Adrenal gland (tissue), 12 donors: ENCODE results near the gene TUFM. TPM values are rescaled to one million over a fixed set of nuclear protein-coding genes. Genes with fewer than 3 reads are reported as not detected.
"Not testable (repeated sequence)": the region's sequence is repeated elsewhere in the genome, so short reads cannot be mapped to it uniquely, and the experiment has no call there.

Experiments
- DNase-seq, 7 donors: peaks; one replicate each; pipeline ENCODE4 v3.0.0-alpha.2; 2019 to 2020
- H3K27ac ChIP-seq, 5 donors: fragments of 200-600 bp; sonication (generic) in 4 of 5; 1 replicate in 3 of 5; 2 replicates in 2 of 5; pipeline versions ENCODE4 v1.5.1 to v1.8.0; 2016 to 2020; ENCODE audit warnings: mild to moderate bottlenecking in 1 of 5
- H3K27me3 ChIP-seq: fragments of 200-600 bp; 2 replicates; pipeline ENCODE4 v1.8.0; 2021
- H3K36me3 ChIP-seq, 2 donors: fragments of 200-600 bp; replicated peaks in 1 of 2; 1 replicate in 1 of 2; 2 replicates in 1 of 2; pipeline versions ENCODE4 v1.5.1 to v1.8.0; 2018 to 2022
- H3K4me1 ChIP-seq, 2 donors: fragments of 200-600 bp; replicated peaks in 1 of 2; 1 replicate in 1 of 2; 2 replicates in 1 of 2; pipeline versions ENCODE4 v1.5.1 to v1.8.0; 2018 to 2021
- H3K4me3 ChIP-seq, 4 donors: fragments of 200-600 bp; sonication (generic) in 3 of 4; one replicate each; pipeline ENCODE4 v1.5.1; 2016 to 2018
- H3K9me3 ChIP-seq, 3 donors: fragments of 200-600 bp; sonication (generic) in 1 of 3; replicated peaks in 1 of 3; 1 replicate in 2 of 3; 2 replicates in 1 of 3; pipeline versions ENCODE4 v1.5.1 to v1.8.0; 2016 to 2021
- WGBS, 4 donors: extraction: QIAGEN DNeasy Blood & Tissue Kit in 2 of 4; methylation state at CpG; one replicate each; pipeline versions ENCODE4 v1.1.5 to v1.1.7; 2013 to 2017; 5-methylcytosine and 5-hydroxymethylcytosine counted together
- intact Hi-C, 2 donors: fragments of 100-400 bp; cut with DNase I; formaldehyde crosslinking; loops; one replicate each; pipeline versions ENCODE4 v1.14.1 to v1.15.0; 2022 to 2023
- microRNA-seq, 3 donors: library from miRNA; unstranded; fragments of <30 nt; microRNA quantifications; one replicate each; pipeline ENCODE4, GENCODE V29; 2017 to 2020
- polyA plus RNA-seq, 3 donors: library from polyadenylated mRNA; stranded (reverse); fragments of 200-250 nt in 2 of 3; fragments of 350-450 nt in 1 of 3; fragmentation: Illumina TruSeq in 1 of 3; extraction: RNeasy Lipid Tissue Mini Kit (QIAGEN cat#74804) in 1 of 3; gene quantifications; one replicate each; pipeline ENCODE4 v1.2.3, GENCODE V29; 2013 to 2014
- small RNA-seq, 2 donors: library from RNA; depleted of rRNA; stranded (forward); fragments of <200 nt; gene quantifications; one replicate each; pipeline ENCODE3, GENCODE V24; 2016
- total RNA-seq, 9 donors: library from RNA; depleted of rRNA in 4 of 9; stranded (reverse); fragments of >200 nt in 4 of 9; fragments of 120-200 nt in 1 of 9; fragmentation: NEBNext Ultra II Directional in 1 of 9; extraction: Animal tissue kit (Norgen Biotek cat#: 25700) in 1 of 9; gene quantifications; one replicate each; pipeline versions ENCODE4 v1.1.0 to v1.2.4, GENCODE V29; 2013 to 2023
- TF ChIP-seq, protein P1 (sequence below), 6 experiments: fragments of 450-650 bp in 4 of 6; fragments of 200-600 bp in 2 of 6; sonication (generic) in 1 of 6; IDR thresholded peaks; 1 replicate in 5 of 6; 2 replicates in 1 of 6; pipeline versions ENCODE4 v1.5.1 to v1.8.0; 2016 to 2021; ENCODE audit warnings: antibody characterized with exemption in 6 of 6, mild to moderate bottlenecking in 2 of 6, moderate library complexity in 1 of 6
- donor health status: healthy with polysubstance abuse.
- donor health status: Bipolar disorder and iron deficiency.
- donor health status: DM: yes; HTN: yes; CAD: no.
- donor health status: DM: no; HTN: no; CAD: no.
- donor health status: DM: no; HTN: no; CAD: no.
- donor health status: DM: yes; HTN: yes; CAD: no.

Gene TUFM
- total and polyA plus RNA-seq, 12 donors: 144 to 323 (median 195) TPM

DNA sequence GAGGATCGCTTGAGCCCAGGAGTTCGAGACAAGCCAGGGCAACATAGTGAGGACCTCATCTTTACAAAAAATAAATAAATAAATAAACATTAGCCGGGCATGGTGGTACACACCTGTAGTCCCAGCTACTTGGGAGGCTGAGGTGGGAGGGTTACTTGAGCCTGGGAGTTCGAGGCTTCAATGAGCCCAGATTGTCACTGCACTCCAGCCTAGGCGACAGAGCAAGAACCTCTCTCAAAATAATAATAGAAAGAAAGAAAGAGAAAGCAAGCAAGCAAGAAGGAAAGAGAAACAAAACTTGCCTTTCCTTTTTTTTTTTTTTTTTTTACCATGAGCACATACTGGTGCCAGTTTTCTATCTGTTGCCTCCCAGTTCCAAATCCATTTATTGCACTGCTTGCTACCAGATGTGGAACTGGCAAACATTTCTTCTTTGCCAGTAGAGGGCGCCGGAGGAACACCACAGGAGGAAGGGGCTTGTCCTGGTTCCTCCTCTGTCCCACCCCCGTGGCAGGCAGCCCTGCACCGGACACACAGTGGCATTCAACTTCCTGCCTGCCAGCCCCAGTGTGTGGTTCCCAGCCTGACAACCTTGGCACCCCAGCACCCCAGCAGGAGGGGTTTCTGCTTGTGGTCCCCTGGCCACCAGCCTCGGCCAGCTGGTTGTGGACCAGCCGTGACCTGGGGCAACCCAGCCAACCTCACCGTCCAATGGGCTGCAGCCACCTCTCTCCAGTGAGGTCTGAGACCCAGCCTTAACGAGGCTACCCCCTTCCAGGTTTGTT is 43.7 kb downstream of the TUFM start:
- H3K4me1 ChIP-seq, intact Hi-C loops, H3K27ac ChIP-seq, H3K36me3 ChIP-seq, H3K27me3 ChIP-seq, H3K4me3 ChIP-seq, H3K9me3 ChIP-seq: not testable (repeated sequence)
- TF ChIP-seq, protein P1, sequence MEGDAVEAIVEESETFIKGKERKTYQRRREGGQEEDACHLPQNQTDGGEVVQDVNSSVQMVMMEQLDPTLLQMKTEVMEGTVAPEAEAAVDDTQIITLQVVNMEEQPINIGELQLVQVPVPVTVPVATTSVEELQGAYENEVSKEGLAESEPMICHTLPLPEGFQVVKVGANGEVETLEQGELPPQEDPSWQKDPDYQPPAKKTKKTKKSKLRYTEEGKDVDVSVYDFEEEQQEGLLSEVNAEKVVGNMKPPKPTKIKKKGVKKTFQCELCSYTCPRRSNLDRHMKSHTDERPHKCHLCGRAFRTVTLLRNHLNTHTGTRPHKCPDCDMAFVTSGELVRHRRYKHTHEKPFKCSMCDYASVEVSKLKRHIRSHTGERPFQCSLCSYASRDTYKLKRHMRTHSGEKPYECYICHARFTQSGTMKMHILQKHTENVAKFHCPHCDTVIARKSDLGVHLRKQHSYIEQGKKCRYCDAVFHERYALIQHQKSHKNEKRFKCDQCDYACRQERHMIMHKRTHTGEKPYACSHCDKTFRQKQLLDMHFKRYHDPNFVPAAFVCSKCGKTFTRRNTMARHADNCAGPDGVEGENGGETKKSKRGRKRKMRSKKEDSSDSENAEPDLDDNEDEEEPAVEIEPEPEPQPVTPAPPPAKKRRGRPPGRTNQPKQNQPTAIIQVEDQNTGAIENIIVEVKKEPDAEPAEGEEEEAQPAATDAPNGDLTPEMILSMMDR (IDR thresholded peaks at IDR 0.05): peak in 4 of 6 experiments; percentile 12 to 43 (median 26)
- WGBS, 4 donors: 45 to 72% (median 49%) methylated on average over 4 to 7 of the region's 13 CpGs
- peak in 5 of 7 donors; percentile 50 to 86 (median 73) for DNase-seq

Small RNA genes within 50 kb of the gene (microRNA-seq; reads per million reads assigned to microRNA genes)
- 0 reads per million in 3 donors for gene MIR4721

Small RNA genes within 50 kb of the gene (small RNA-seq; reads per million reads assigned to genes)
- gene RF00416: 0 reads per million in 2 donors

Other genes starting within 250 kb of the TUFM start
- 10 to 100 TPM in 1 of 9 donors, 1 to 10 TPM in 8; 1.6 to 22.5 (median 3.1) TPM for gene SULT1A2, start 249.3 kb downstream of the TUFM start, total RNA-seq
- 1 to 10 TPM in 2 of 3 donors, under 1 TPM in 1; 0.55 to 5.3 (median 2.1) TPM for gene SULT1A2, start 249.3 kb downstream of the TUFM start, polyA plus RNA-seq
- gene SULT1A1, start 236.3 kb downstream of the TUFM start, total RNA-seq: 100 to 1,000 TPM in 6 of 9 donors, 10 to 100 TPM in 3; 62.4 to 367 (median 119) TPM
- 100 to 1,000 TPM in 1 of 3 donors, 10 to 100 TPM in 2; 47.2 to 162 (median 72.8) TPM for gene SULT1A1, start 236.3 kb downstream of the TUFM start, polyA plus RNA-seq
- gene NPIPB8, start 208.3 kb downstream of the TUFM start, total RNA-seq: 1 to 10 TPM in 1 of 9 donors, not detected in 8; 1.8 TPM
- gene NPIPB8, start 208.3 kb downstream of the TUFM start, polyA plus RNA-seq: not detected
- gene EIF3C, start 134.9 kb downstream of the TUFM start, total RNA-seq: 100 to 1,000 TPM in 8 of 9 donors, 10 to 100 TPM in 1; 99.7 to 575 (median 339) TPM
- gene EIF3C, start 134.9 kb downstream of the TUFM start, polyA plus RNA-seq: 1,000 to 10,000 TPM in 2 of 3 donors, 100 to 1,000 TPM in 1; 459 to 3,047 (median 2,044) TPM
- 1 to 10 TPM in 4 of 9 donors, under 1 TPM in 2, not detected in 3; 0.46 to 5.1 (median 1.4) TPM for gene NPIPB9, start 94.6 kb downstream of the TUFM start, total RNA-seq
- gene NPIPB9, start 94.6 kb downstream of the TUFM start, polyA plus RNA-seq: under 1 TPM in 2 of 3 donors, not detected in 1; 0.47 to 0.97 TPM
- 100 to 1,000 TPM in 2 of 9 donors, 10 to 100 TPM in 7; 26.1 to 118 (median 87.3) TPM for gene ATXN2L, start 23.3 kb downstream of the TUFM start, total RNA-seq
- 100 to 1,000 TPM in 2 of 3 donors, 10 to 100 TPM in 1; 44.3 to 342 (median 126) TPM for gene ATXN2L, start 23.3 kb downstream of the TUFM start, polyA plus RNA-seq
- gene SH2B1, start 17.5 kb upstream of the TUFM start, total RNA-seq: 100 to 1,000 TPM in 1 of 9 donors, 10 to 100 TPM in 8; 29.6 to 108 (median 55.0) TPM
- gene SH2B1, start 17.5 kb upstream of the TUFM start, polyA plus RNA-seq: 100 to 1,000 TPM in 2 of 3 donors, 10 to 100 TPM in 1; 17.1 to 236 (median 119) TPM
- 1 to 10 TPM in 2 of 9 donors, under 1 TPM in 6, not detected in 1; 0.17 to 1.2 (median 0.67) TPM for gene ATP2A1, start 32.1 kb upstream of the TUFM start, total RNA-seq
- 1 to 10 TPM in 1 of 3 donors, under 1 TPM in 2; 0.05 to 1.1 (median 0.88) TPM for gene ATP2A1, start 32.1 kb upstream of the TUFM start, polyA plus RNA-seq
- 100 to 1,000 TPM in 1 of 9 donors, 10 to 100 TPM in 8; 18.6 to 108 (median 47.3) TPM for gene RABEP2, start 78.9 kb upstream of the TUFM start, total RNA-seq
- gene RABEP2, start 78.9 kb upstream of the TUFM start, polyA plus RNA-seq: 100 to 1,000 TPM in 1 of 3 donors, 10 to 100 TPM in 1, 1 to 10 TPM in 1; 1.4 to 121 (median 57.1) TPM
- 1 to 10 TPM in 2 of 9 donors, under 1 TPM in 5, not detected in 2; 0.32 to 1.8 (median 0.51) TPM for gene CD19, start 85.6 kb upstream of the TUFM start, total RNA-seq
- gene CD19, start 85.6 kb upstream of the TUFM start, polyA plus RNA-seq: under 1 TPM; 0.26 to 0.88 (median 0.40) TPM
- 10 to 100 TPM in 8 of 9 donors, 1 to 10 TPM in 1; 7.7 to 23.9 (median 16.0) TPM for gene NFATC2IP, start 104.6 kb upstream of the TUFM start, total RNA-seq
- gene NFATC2IP, start 104.6 kb upstream of the TUFM start, polyA plus RNA-seq: 10 to 100 TPM; 10.4 to 25.2 (median 18.3) TPM
- gene SPNS1, start 128.4 kb upstream of the TUFM start, total RNA-seq: 10 to 100 TPM; 18.0 to 64.2 (median 34.2) TPM
- gene SPNS1, start 128.4 kb upstream of the TUFM start, polyA plus RNA-seq: 100 to 1,000 TPM in 2 of 3 donors, 1 to 10 TPM in 1; 8.3 to 168 (median 114) TPM
- 1 to 10 TPM in 6 of 9 donors, under 1 TPM in 2, not detected in 1; 0.42 to 5.2 (median 1.6) TPM for gene LAT, start 138.7 kb upstream of the TUFM start, total RNA-seq
- gene LAT, start 138.7 kb upstream of the TUFM start, polyA plus RNA-seq: 10 to 100 TPM in 2 of 3 donors, 1 to 10 TPM in 1; 1.8 to 50.5 (median 19.0) TPM